ENCODE measurements around the gene PDGFC. TPM values are rescaled to one million over a fixed set of nuclear protein-coding genes. Genes with fewer than 3 reads are reported as not detected.
A peak's percentile ranks its signal among the peaks of the same experiment; 100 is the strongest.

The PDGFC gene
- total RNA-seq, 1 donor from 2014 or later, result 39.9 TPM

GRCh38 chr4:156983366-156983765 lies 11.8 kb upstream of the PDGFC start:
- Mint-ChIP-seq H3K27ac (no peak overlapping the region), H3K27me3 (no peaks in the 10 kb centered on the region), H3K4me3 (no peak overlapping the region), H3K4me1 (ENCODE audit: unreplicated experiment) (no peaks in the 10 kb centered on the region), H3K9me3 (peaks cover 6% of the 10 kb centered on the region), H3K36me3 (peaks cover 4% of the 10 kb centered on the region)
- DNase-seq (ENCODE audit: extremely low spot score, unreplicated experiment), result no peak
- peak; percentile 67 for TF ChIP-seq CTCF (conservative IDR thresholded peaks at IDR 0.05)

- no peaks in the 10 kb centered on the region for H3K36me3 Mint-ChIP-seq
- DNase-seq (ENCODE audit: extremely low spot score, unreplicated experiment), result no peak
- peaks cover 9% of the 10 kb centered on the region for H3K4me1 Mint-ChIP-seq (ENCODE audit: unreplicated experiment)
- no peaks in the 10 kb centered on the region for H3K27me3 Mint-ChIP-seq
- H3K9me3 Mint-ChIP-seq, result peaks cover under 1% of the 10 kb centered on the region
- H3K4me3 Mint-ChIP-seq, result no peak overlapping the region
- no peak for TF ChIP-seq CTCF (conservative IDR thresholded peaks at IDR 0.05)
- no peak overlapping the region for H3K27ac Mint-ChIP-seq
Measured at GRCh38 chr4:156981262-156981769, 9.7 kb upstream of the PDGFC start.

- Mint-ChIP-seq H3K4me3 (no peak overlapping the region), H3K9me3 (no peaks in the 10 kb centered on the region), H3K27ac (no peak overlapping the region), H3K36me3 (no peaks in the 10 kb centered on the region), H3K4me1 (ENCODE audit: unreplicated experiment) (peaks cover 20% of the 10 kb centered on the region), H3K27me3 (no peaks in the 10 kb centered on the region)
- DNase-seq (ENCODE audit: extremely low spot score, unreplicated experiment), result no peak
- TF ChIP-seq CTCF (conservative IDR thresholded peaks at IDR 0.05), result no peak
Measured at GRCh38 chr4:156977435-156978160, 6.0 kb upstream of the PDGFC start.

- Mint-ChIP-seq H3K27ac (no peak overlapping the region), H3K4me3 (no peak overlapping the region), H3K27me3 (no peaks in the 10 kb centered on the region), H3K4me1 (ENCODE audit: unreplicated experiment) (peaks cover 20% of the 10 kb centered on the region), H3K36me3 (no peaks in the 10 kb centered on the region), H3K9me3 (no peaks in the 10 kb centered on the region)
- DNase-seq (ENCODE audit: extremely low spot score, unreplicated experiment), result no peak
- no peak for TF ChIP-seq CTCF (conservative IDR thresholded peaks at IDR 0.05)
Measured at GRCh38 chr4:156976147-156976546, 4.5 kb upstream of the PDGFC start.

- no peaks in the 10 kb centered on the region for H3K27me3 Mint-ChIP-seq
- no peak overlapping the region for H3K27ac Mint-ChIP-seq
- H3K4me1 Mint-ChIP-seq (ENCODE audit: unreplicated experiment), result peaks cover 20% of the 10 kb centered on the region
- no peak for TF ChIP-seq CTCF (conservative IDR thresholded peaks at IDR 0.05)
- no peaks in the 10 kb centered on the region for H3K36me3 Mint-ChIP-seq
- H3K9me3 Mint-ChIP-seq, result no peaks in the 10 kb centered on the region
- no peak for DNase-seq (ENCODE audit: extremely low spot score, unreplicated experiment)
- no peak overlapping the region for H3K4me3 Mint-ChIP-seq
Measured at GRCh38 chr4:156975686-156976085, 4.1 kb upstream of the PDGFC start.
